Prostate gland (tissue), 2 donors: ENCODE data around the gene TPST2. TPM values are rescaled to one million over a fixed set of nuclear protein-coding genes. Genes with fewer than 3 reads are reported as not detected.

Experiments used
- DNase-seq: peaks from one replicate; pipeline ENCODE4 v3.0.0-alpha.2; 2019; ENCODE audit warnings: low spot score
- H3K27ac ChIP-seq, 2 donors: fragments of 200-600 bp; sonication (generic); 2 replicates each; pipeline ENCODE4 v1.5.1; 2017 to 2019
- H3K27me3 ChIP-seq: fragments of 200-600 bp; sonication (generic); replicated peaks from 2 replicates; pipeline ENCODE4 v1.5.1; 2019; ENCODE audit not compliant: insufficient read depth
- H3K36me3 ChIP-seq, 2 donors: fragments of 200-600 bp; sonication (generic); 1 replicate in 1 of 2; 2 replicates in 1 of 2; pipeline versions ENCODE4 v1.5.1 to v1.8.1; 2017 to 2019
- H3K4me1 ChIP-seq: fragments of 200-600 bp; sonication (generic); replicated peaks from 2 replicates; pipeline ENCODE4 v1.5.1; 2019
- H3K4me3 ChIP-seq, 2 donors: fragments of 200-600 bp; sonication (generic); 2 replicates each; pipeline ENCODE4 v1.5.1; 2017 to 2019
- H3K9me3 ChIP-seq: fragments of 200-600 bp; sonication (generic); 2 replicates; pipeline ENCODE4 v1.5.1; 2017
- CTCF ChIP-seq, 4 experiments: fragments of 200-600 bp in 2 of 4; fragments of 450-650 bp in 2 of 4; sonication (generic) in 2 of 4; IDR thresholded peaks; 1 replicate in 3 of 4; 2 replicates in 1 of 4; pipeline ENCODE4 v1.5.1; 2016 to 2019; ENCODE audit warnings: antibody characterized with exemption in 4 of 4, mild to moderate bottlenecking in 2 of 4, moderate library complexity in 2 of 4
- POLR2A ChIP-seq: fragments of 450-650 bp; IDR thresholded peaks from one replicate; pipeline ENCODE4 v1.6.1; 2016; ENCODE audit warnings: antibody characterized with exemption, mild to moderate bottlenecking
- POLR2AphosphoS5 ChIP-seq: sonication (generic); formaldehyde crosslinking; IDR thresholded peaks from one replicate; pipeline ENCODE4 v1.6.1; 2017; ENCODE audit warnings: antibody characterized with exemption
- WGBS: methylation state at CpG from one replicate; pipeline ENCODE4 v1.1.5; 2018; 5-methylcytosine and 5-hydroxymethylcytosine counted together
- intact Hi-C: fragments of 100-400 bp; cut with DNase I; formaldehyde crosslinking; loops from one replicate; pipeline ENCODE4 v1.14.2; 2022
- total RNA-seq, 2 donors: library from RNA; depleted of rRNA; stranded (reverse); fragments of >200 nt; gene quantifications; one replicate each; pipeline ENCODE4 v1.1.0, GENCODE V29; 2016

Gene TPST2
- total RNA-seq, 2 donors from 2014 or later: 49.4 to 200 TPM

GRCh38 chr22:26483439-26484359 is 106.2 kb downstream of the TPST2 start, which contains the start of the genes HPS4 and SRRD:
Gene HPS4 (minus strand): TSS chr22:26483783. CDS start chr22:26481762, 2,021 bp downstream.
Gene SRRD (plus strand): TSS chr22:26483877. CDS start chr22:26483891, 14 bp downstream.
- under 1% methylated on average over 27 of the region's 85 CpGs for WGBS
- no peaks in the 10 kb centered on the region for H3K27me3 ChIP-seq
- H3K9me3 ChIP-seq: no peaks in the 10 kb centered on the region
- peak; percentile 88 for DNase-seq
- H3K36me3 ChIP-seq: peaks cover 0 to 7% of the 10 kb centered on the region in 2 donors
- TF ChIP-seq CTCF (IDR thresholded peaks at IDR 0.05): peak in 1 of 4 experiments; percentile 30
- peak; percentile 95 for TF ChIP-seq POLR2A
- TF ChIP-seq POLR2AphosphoS5: peak; percentile 95
- H3K4me1 ChIP-seq: peaks cover 40% of the 10 kb centered on the region
- H3K27ac ChIP-seq: peak within 1 kb of the TSS; percentile 95 to 98
- intact Hi-C loops: loop anchor here (5.0 kb wide), 1 partner anchor 104 kb away; no protein-coding TSS in a partner anchor
- H3K4me3 ChIP-seq: peak within 1 kb of the TSS; percentile 97 to 100

- TF ChIP-seq POLR2A: no peak
- no peak for TF ChIP-seq POLR2AphosphoS5
- TF ChIP-seq CTCF (IDR thresholded peaks at IDR 0.05): no peak
- intact Hi-C loops: loop anchor here (5.0 kb wide), 1 partner anchor 104 kb away; no protein-coding TSS in a partner anchor
- 6% methylated on average over 7 of the region's 7 CpGs for WGBS
- peak overlapping the region; percentile 95 to 98 for H3K27ac ChIP-seq
- DNase-seq: no peak
- peak overlapping the region; percentile 97 to 100 for H3K4me3 ChIP-seq
- no peaks in the 10 kb centered on the region for H3K27me3 ChIP-seq
- peaks cover 40% of the 10 kb centered on the region for H3K4me1 ChIP-seq
- no peaks in the 10 kb centered on the region for H3K9me3 ChIP-seq
- H3K36me3 ChIP-seq: peaks cover 0 to under 1% of the 10 kb centered on the region in 2 donors
Observed at GRCh38 chr22:26483043-26483438, 106.9 kb downstream of the TPST2 start.

- DNase-seq: no peak
- TF ChIP-seq POLR2A (no peak), POLR2AphosphoS5 (no peak), CTCF (IDR thresholded peaks at IDR 0.05) (no peak)
- Histone ChIP-seq H3K27me3 (no peaks in the 10 kb centered on the region), H3K4me1 (peaks cover 40% of the 10 kb centered on the region), H3K36me3 (no peaks in the 10 kb centered on the region), H3K4me3 (no peak overlapping the region), H3K9me3 (no peaks in the 10 kb centered on the region), H3K27ac (peak overlapping the region in 1 of 2 donors; percentile 98)
- intact Hi-C loops: loop anchor here (5.0 kb wide), 1 partner anchor 105 kb away; no protein-coding TSS in a partner anchor
- WGBS: 39% methylated on average over 5 of the region's 5 CpGs
Observed at GRCh38 chr22:26482161-26482560, 107.8 kb downstream of the TPST2 start.

GRCh38 chr22:26481694-26482093 is 108.2 kb downstream of the TPST2 start:
- H3K4me1 ChIP-seq: peaks cover 43% of the 10 kb centered on the region

More at GRCh38 chr22:26481694-26482093, 108.2 kb downstream of the TPST2 start:
- no peak for DNase-seq
- Histone ChIP-seq H3K27ac (peak overlapping the region in 1 of 2 donors; percentile 98), H3K4me3 (no peak overlapping the region), H3K36me3 (no peaks in the 10 kb centered on the region), H3K27me3 (no peaks in the 10 kb centered on the region), H3K9me3 (no peaks in the 10 kb centered on the region)
- WGBS: 55% methylated on average over 4 of the region's 4 CpGs
- intact Hi-C loops: loop anchor here (5.0 kb wide), 1 partner anchor 106 kb away; no protein-coding TSS in a partner anchor
- TF ChIP-seq POLR2AphosphoS5 (no peak), CTCF (IDR thresholded peaks at IDR 0.05) (no peak), POLR2A (no peak)
